ENCODE results near the gene MPRIP.
A peak's percentile ranks its signal among the peaks of the same experiment; 100 is the strongest.

MPRIP gene

GRCh38 chr17:17072546-17072945 lies 30.3 kb downstream of the MPRIP start:
- DNase-seq = no peak

GRCh38 chr17:17073030-17073564 lies 30.8 kb downstream of the MPRIP start:
- no peak for DNase-seq

- DNase-seq = peak; percentile 22
These were observed 31.5 kb downstream of the MPRIP start for GRCh38 chr17:17073581-17074403.

- peak; percentile 36 for DNase-seq
These were observed 33.0 kb downstream of the MPRIP start for GRCh38 chr17:17075125-17075781.

- DNase-seq = no peak
These were observed 33.8 kb downstream of the MPRIP start for GRCh38 chr17:17076066-17076465.

- no peak for DNase-seq
These were observed 34.8 kb downstream of the MPRIP start for GRCh38 chr17:17077101-17077500.

- DNase-seq = no peak
These were observed 35.8 kb downstream of the MPRIP start for GRCh38 chr17:17077861-17078732.

- DNase-seq = no peak
These were observed 36.6 kb downstream of the MPRIP start for GRCh38 chr17:17078832-17079231.

- DNase-seq = no peak
These were observed 37.1 kb downstream of the MPRIP start for GRCh38 chr17:17079336-17079735.

GRCh38 chr17:17079761-17080160 lies 37.5 kb downstream of the MPRIP start:
- DNase-seq = no peak

- DNase-seq = no peak
These were observed 37.9 kb downstream of the MPRIP start for GRCh38 chr17:17080181-17080631.

GRCh38 chr17:17080781-17081180 lies 38.5 kb downstream of the MPRIP start:
- DNase-seq = no peak

- no peak for DNase-seq
These were observed 39.2 kb downstream of the MPRIP start for GRCh38 chr17:17081304-17081940.

- DNase-seq = no peak
These were observed 40.6 kb downstream of the MPRIP start for GRCh38 chr17:17082878-17083277.

GRCh38 chr17:17084317-17084835 lies 42.1 kb downstream of the MPRIP start:
- no peak for DNase-seq

- no peak for DNase-seq
These were observed 42.7 kb downstream of the MPRIP start for GRCh38 chr17:17084941-17085340.

GRCh38 chr17:17086585-17086984 lies 44.3 kb downstream of the MPRIP start:
- DNase-seq = no peak

GRCh38 chr17:17087424-17088015 lies 45.3 kb downstream of the MPRIP start:
- DNase-seq = no peak

- no peak for DNase-seq
These were observed 45.8 kb downstream of the MPRIP start for GRCh38 chr17:17088086-17088485.

GRCh38 chr17:17088541-17089525 lies 46.6 kb downstream of the MPRIP start:
- no peak for DNase-seq
